Keratinocyte (primary cell): ENCODE measurements around the gene C11orf91.

Source experiments
- CTCF ChIP-seq, 3 experiments: IDR thresholded peaks in 1 of 3; conservative IDR thresholded peaks in 1 of 3; optimal IDR thresholded peaks in 1 of 3; 2 replicates in 2 of 3; 3 replicates in 1 of 3; pipeline versions ENCODE3 to v1.5.1; 2011; ENCODE audit warnings: low read length in 3 of 3, mild to moderate bottlenecking in 3 of 3, moderate library complexity in 2 of 3, control low read depth in 1 of 3, inconsistent platforms in 1 of 3; ENCODE audit not compliant: insufficient read depth in 2 of 3; ENCODE audit errors: extremely low read depth in 1 of 3
- EZH2 ChIP-seq: IDR thresholded peaks from one replicate; pipeline ENCODE4 v1.6.1; 2012; ENCODE audit warnings: inconsistent platforms, mild to moderate bottlenecking, low read length, moderate library complexity

- TF ChIP-seq CTCF (optimal IDR thresholded peaks at IDR 0.05 in 1 of 3, IDR thresholded peaks at IDR 0.05 in 1 of 3, conservative IDR thresholded peaks at IDR 0.05 in 1 of 3; ENCODE audit: extremely low read depth in 1 of 3, insufficient read depth in 2 of 3, low read length in 3 of 3): no peak
- TF ChIP-seq EZH2: no peak
Observed at GRCh38 chr11:33652930-33653329, 47.7 kb downstream of the C11orf91 start.
